Renal cortical epithelial cell (primary cell): ENCODE measurements around the gene OR5H1. TPM values are rescaled to one million over a fixed set of nuclear protein-coding genes. Genes with fewer than 3 reads are reported as not detected.
"Not testable (repeated sequence)": the region's sequence is repeated elsewhere in the genome, so short reads cannot be mapped to it uniquely, and the experiment has no call there.

Experiments used
- DNase-seq: peaks from one replicate; pipeline ENCODE4 v3.0.0-alpha.2; 2011; ENCODE audit warnings: low read depth
- total RNA-seq: library from RNA; depleted of rRNA; stranded (reverse); fragments of >200 nt; gene quantifications from 2 replicates; pipeline ENCODE4 v1.2.3, GENCODE V29; 2014

OR5H1 gene
- total RNA-seq = not detected in 2 replicates

GRCh38 chr3:98130421-98130820 is at the start of gene OR5H1:
Gene OR5H1, plus strand, starts transcription at chr3:98130721. Its CDS starts 1,977 bp downstream, at chr3:98132698.
- DNase-seq = no peak

- DNase-seq = no peak
Measured at GRCh38 chr3:98086873-98087272, 43.6 kb upstream of the OR5H1 start, which contains the start of gene OR5AC2. Gene OR5AC2, plus strand, starts transcription at chr3:98087173. Its CDS starts 0 bp downstream, at chr3:98087173.

- no peak for DNase-seq
Measured at GRCh38 chr3:98095882-98096281, 34.6 kb upstream of the OR5H1 start.

GRCh38 chr3:98099848-98100247 is 30.7 kb upstream of the OR5H1 start:
- DNase-seq = no peak

- DNase-seq = no peak
Measured at GRCh38 chr3:98108162-98108561, 22.4 kb upstream of the OR5H1 start.

- DNase-seq = no peak
Measured at GRCh38 chr3:98109807-98110549, 20.5 kb upstream of the OR5H1 start.

- no peak for DNase-seq
Measured at GRCh38 chr3:98110550-98110908, 20.0 kb upstream of the OR5H1 start.

- no peak for DNase-seq
Measured at GRCh38 chr3:98114264-98114663, 16.3 kb upstream of the OR5H1 start.

GRCh38 chr3:98115717-98116116 is 14.8 kb upstream of the OR5H1 start:
- DNase-seq = no peak

- DNase-seq = peak; percentile 22
Measured at GRCh38 chr3:98136631-98137030, 6.1 kb downstream of the OR5H1 start.

- not testable (repeated sequence) for DNase-seq
Measured at GRCh38 chr3:98137826-98138557, 7.5 kb downstream of the OR5H1 start.

GRCh38 chr3:98140531-98140930 is 10.0 kb downstream of the OR5H1 start:
- no peak for DNase-seq

- no peak for DNase-seq
Measured at GRCh38 chr3:98147179-98147578, 16.7 kb downstream of the OR5H1 start, which contains the start of gene OR5H14. Gene OR5H14, plus strand, starts transcription at chr3:98147479. Its CDS starts 1,907 bp downstream, at chr3:98149386.

- no peak for DNase-seq
Measured at GRCh38 chr3:98148751-98149150, 18.2 kb downstream of the OR5H1 start.

- not testable (repeated sequence) for DNase-seq
Measured at GRCh38 chr3:98149456-98149855, 18.9 kb downstream of the OR5H1 start.

GRCh38 chr3:98151241-98151640 is 20.7 kb downstream of the OR5H1 start:
- peak; percentile 5 for DNase-seq

- DNase-seq = no peak
Measured at GRCh38 chr3:98166396-98166795, 35.9 kb downstream of the OR5H1 start, which contains the start of gene OR5H15. Gene OR5H15, plus strand, starts transcription at chr3:98166696. Its CDS starts 2,004 bp downstream, at chr3:98168700.

GRCh38 chr3:98171071-98171470 is 40.5 kb downstream of the OR5H1 start:
- DNase-seq = peak; percentile 79

GRCh38 chr3:98172621-98173020 is 42.1 kb downstream of the OR5H1 start:
- DNase-seq = no peak

- DNase-seq = no peak
Measured at GRCh38 chr3:98180319-98180890, 49.9 kb downstream of the OR5H1 start.

- no peak for DNase-seq
Measured at GRCh38 chr3:98182196-98182595, 51.7 kb downstream of the OR5H1 start.

GRCh38 chr3:98185180-98185579 is 54.7 kb downstream of the OR5H1 start:
- peak; percentile 44 for DNase-seq
